A549 (cell line): ENCODE measurements around the gene C11orf58. TPM values are rescaled to one million over a fixed set of nuclear protein-coding genes. Genes with fewer than 3 reads are reported as not detected.

Experiments used
- ATAC-seq, 2 experiments: fragments of 200-7000 bp in 1 of 2; fragments of >200 bp in 1 of 2; cut with Nextera tagmentation in 1 of 2; cut with Tn5 transposase in 1 of 2; 3 replicates each; pipeline versions ENCODE4 v1.8.0 to v1.9.1; 2018 to 2020; ENCODE audit warnings: mild to moderate bottlenecking in 1 of 2, moderate library complexity in 1 of 2
- CTCF ChIA-PET: fragments of 300-600 bp; sonication (Branson Sonifier 250); formaldehyde crosslinking; extraction: SDS; loops from one replicate; lab custom pipeline; 2021; ENCODE audit warnings: antibody characterized with exemption, inconsistent platforms; lab: Yijun Ruan, JAX
- POLR2A ChIA-PET: fragments of 350-600 bp; formaldehyde crosslinking; extraction: SDS; loops from one replicate; lab custom pipeline; 2021; ENCODE audit warnings: antibody characterized with exemption, inconsistent platforms; lab: Yijun Ruan, JAX
- DNase-seq, 2 experiments: peaks; one replicate each; pipeline versions ENCODE4 v3.0.0 to v3.0.0-alpha.2; 2011 to 2016; ENCODE audit warnings: low read depth in 1 of 2, low spot score in 1 of 2
- FAIRE-seq: peaks from 2 replicates; lab custom pipeline; 2011; peaks lifted over from hg19 to GRCh38; lab: Jason Lieb, UNC
- H3K27ac ChIP-seq, 2 experiments: fragments of >200 bp; sonication (Bioruptor Twin); formaldehyde crosslinking; 3 replicates each; pipeline ENCODE4 v1.5.1; 2016 to 2017
- H3K4me1 ChIP-seq: fragments of >200 bp; sonication (Bioruptor Twin); formaldehyde crosslinking; 3 replicates; pipeline ENCODE4 v1.6.1; 2016
- H3K4me2 ChIP-seq: fragments of >200 bp; sonication (Bioruptor Twin); formaldehyde crosslinking; 3 replicates; pipeline ENCODE4 v1.6.1; 2016
- H3K4me3 ChIP-seq: fragments of >200 bp; sonication (Bioruptor Twin); formaldehyde crosslinking; 3 replicates; pipeline ENCODE4 v1.5.1; 2016
- H3K9me3 ChIP-seq: fragments of >200 bp; sonication (Bioruptor Twin); formaldehyde crosslinking; 3 replicates; pipeline ENCODE4 v1.6.1; 2016
- CBX2 ChIP-seq: fragments of 200-600 bp; sonication (generic); IDR thresholded peaks from 2 replicates; pipeline ENCODE4 v1.6.1; 2016; ENCODE audit warnings: low read depth, mild to moderate bottlenecking, borderline replicate concordance
- CHD2 ChIP-seq: fragments of 150-350 bp; IDR thresholded peaks from 2 replicates; pipeline ENCODE4 v1.6.1; 2014; ENCODE audit warnings: low read length; ENCODE audit not compliant: partially characterized antibody
- CHD4 ChIP-seq: fragments of 200-600 bp; sonication (generic); IDR thresholded peaks from 2 replicates; pipeline ENCODE4 v1.6.1; 2016; ENCODE audit warnings: antibody characterized with exemption, mild to moderate bottlenecking, borderline replicate concordance
- EP300 ChIP-seq, 2 experiments: fragments of >200 bp; sonication (Bioruptor Twin); formaldehyde crosslinking; IDR thresholded peaks; 2 replicates in 1 of 2; 3 replicates in 1 of 2; pipeline ENCODE4 v1.6.1; 2016 to 2017
- HEYL ChIP-seq: fragments of 250-450 bp; sonication (Bioruptor Pico); IDR thresholded peaks from 2 replicates; pipeline ENCODE4 v1.8.0; 2021; ENCODE audit warnings: mild to moderate bottlenecking, moderate library complexity
- KDM1A ChIP-seq: fragments of 200-600 bp; sonication (generic); IDR thresholded peaks from 2 replicates; pipeline ENCODE4 v1.6.1; 2016; ENCODE audit warnings: low read depth, mild to moderate bottlenecking
- MAZ ChIP-seq: fragments of 150-350 bp; IDR thresholded peaks from 2 replicates; pipeline ENCODE4 v1.6.1; 2014; ENCODE audit warnings: antibody characterized with exemption, low read depth, low read length, borderline replicate concordance
- MYC ChIP-seq: IDR thresholded peaks from 2 replicates; pipeline ENCODE4 v1.6.1; 2012; ENCODE audit warnings: mild to moderate bottlenecking, inconsistent platforms, low read length, improper control_type of control experiment, borderline replicate concordance
- NR3C1 ChIP-seq: fragments of >200 bp; sonication (Bioruptor Twin); formaldehyde crosslinking; IDR thresholded peaks from 3 replicates; pipeline ENCODE4 v1.6.1; 2017
- PHF8 ChIP-seq: fragments of 200-600 bp; sonication (generic); IDR thresholded peaks from 2 replicates; pipeline ENCODE4 v1.6.1; 2016; ENCODE audit warnings: low read depth, mild to moderate bottlenecking, antibody characterized with exemption, moderate library complexity, borderline replicate concordance
- POLR2AphosphoS2 ChIP-seq: conservative IDR thresholded peaks from 2 replicates; pipeline ENCODE4 v1.6.1; 2012; ENCODE audit warnings: low read length, improper control_type of control experiment, inconsistent platforms
- RNF2 ChIP-seq: fragments of 200-600 bp; sonication (generic); IDR thresholded peaks from 2 replicates; pipeline ENCODE4 v1.6.1; 2016; ENCODE audit warnings: low read depth, mild to moderate bottlenecking, antibody characterized with exemption, moderate library complexity, borderline replicate concordance
- SREBF2 ChIP-seq: fragments of 450-650 bp; IDR thresholded peaks from 2 replicates; pipeline ENCODE4 v1.6.1; 2014; ENCODE audit warnings: mild to moderate bottlenecking, moderate library complexity
- TP53 ChIP-seq: fragments of 250-450 bp; sonication (Bioruptor Pico); IDR thresholded peaks from 2 replicates; pipeline ENCODE4 v1.5.0; 2021; ENCODE audit warnings: mild to moderate bottlenecking, moderate library complexity
- WGBS: methylation state at CpG from one replicate; pipeline ENCODE4 v1.1.6; 2017; ENCODE audit errors: missing lambda C conversion rate; 5-methylcytosine and 5-hydroxymethylcytosine counted together
- polyA plus RNA-seq, 4 experiments: library from polyadenylated mRNA; depleted of rRNA in 3 of 4; stranded (reverse); fragments of >200 nt; fragmentation: RNase III in 1 of 4; extraction: RNeasy Plus Mini Kit Qiagen cat#74134 plus additional on column Dnase treatment in 1 of 4; gene quantifications; 2 replicates in 3 of 4; 3 replicates in 1 of 4; pipeline ENCODE4 v1.2.3, GENCODE V29; 2011 to 2017
- TF ChIP-seq, protein P1 (sequence below): fragments of 250-450 bp; sonication (Bioruptor Pico); IDR thresholded peaks from 2 replicates; pipeline ENCODE4 v1.5.0; 2020; ENCODE audit warnings: low read depth, mild to moderate bottlenecking, moderate library complexity
- TF ChIP-seq, protein P2 (sequence below): fragments of 450-650 bp; IDR thresholded peaks from 2 replicates; pipeline ENCODE4 v1.6.1; 2014; ENCODE audit warnings: antibody characterized with exemption
- TF ChIP-seq, protein P3 (sequence below): IDR thresholded peaks from 2 replicates; pipeline ENCODE4 v1.6.1; 2012
- TF ChIP-seq, protein P4 (sequence below): IDR thresholded peaks from 2 replicates; pipeline ENCODE4 v1.6.1; 2012
- TF ChIP-seq, protein P5 (sequence below): fragments of 200-600 bp; sonication (generic); IDR thresholded peaks from 2 replicates; pipeline ENCODE4 v1.6.1; 2016; ENCODE audit warnings: antibody characterized with exemption, mild to moderate bottlenecking, moderate library complexity

The C11orf58 gene
- polyA plus RNA-seq, 2 of the 4 experiments (the other 2 are of a cell fraction) = 342 to 467 TPM

DNA sequence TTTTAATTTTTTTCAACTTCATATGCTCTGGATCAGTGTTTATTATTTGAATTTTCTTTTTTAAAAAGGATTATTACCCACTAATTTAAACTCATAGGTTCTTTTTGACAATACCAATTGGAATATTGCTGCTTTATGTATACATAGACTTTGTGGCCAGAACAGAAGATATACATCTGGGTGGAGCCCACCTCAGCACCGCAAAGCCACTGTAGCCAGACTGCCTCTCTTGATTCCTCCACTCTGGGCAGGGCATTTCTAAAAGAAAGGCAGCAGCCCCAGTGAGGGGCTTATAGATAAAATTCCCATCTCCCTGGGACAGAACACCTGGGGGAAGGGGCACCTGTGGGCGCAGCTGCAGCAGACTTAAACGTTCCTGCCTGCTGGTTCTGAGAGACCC is 10.6 kb upstream of the C11orf58 start:
- FAIRE-seq = no peak
- POLR2A ChIA-PET = no interaction called here
- TF ChIP-seq SREBF2 (no peak), CHD4 (no peak)
- TF ChIP-seq, protein P1, sequence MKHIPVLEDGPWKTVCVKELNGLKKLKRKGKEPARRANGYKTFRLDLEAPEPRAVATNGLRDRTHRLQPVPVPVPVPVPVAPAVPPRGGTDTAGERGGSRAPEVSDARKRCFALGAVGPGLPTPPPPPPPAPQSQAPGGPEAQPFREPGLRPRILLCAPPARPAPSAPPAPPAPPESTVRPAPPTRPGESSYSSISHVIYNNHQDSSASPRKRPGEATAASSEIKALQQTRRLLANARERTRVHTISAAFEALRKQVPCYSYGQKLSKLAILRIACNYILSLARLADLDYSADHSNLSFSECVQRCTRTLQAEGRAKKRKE (CRISPR knock-in tag) = no peak
- TF ChIP-seq, all 56 proteins: peak for 0
- no peak overlapping the region for H3K4me2 ChIP-seq
- CTCF ChIA-PET = interaction anchor here (0.6 kb wide), 1 partner anchor 12 kb away, joined by 3 read pairs; no protein-coding TSS in a partner anchor
- ATAC-seq (no peak), DNase-seq (no peak)
- H3K4me3 ChIP-seq = no peak overlapping the region
- WGBS = 61% methylated on average over 2 of the region's 3 CpGs
- no peaks in the 10 kb centered on the region for H3K9me3 ChIP-seq
- H3K4me1 ChIP-seq = no peaks in the 10 kb centered on the region
- no peak overlapping the region for H3K27ac ChIP-seq

DNA sequence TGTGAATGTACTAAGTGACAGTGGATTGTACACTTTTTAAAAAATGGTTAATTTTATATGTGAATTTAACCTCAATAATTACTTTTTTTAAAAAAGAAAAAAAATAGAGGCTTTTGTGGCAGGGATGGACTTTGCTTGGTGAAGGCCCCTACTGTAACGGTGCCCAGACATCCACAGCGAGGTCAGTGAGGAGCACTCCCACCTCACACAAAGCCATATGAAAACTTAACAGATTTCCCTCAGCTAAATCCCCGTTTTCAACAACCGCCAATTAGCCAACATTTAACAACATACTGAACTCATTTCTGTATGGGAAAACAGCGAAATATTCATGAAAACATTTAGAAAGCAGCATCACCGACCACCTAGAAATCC is 642 bp upstream of the C11orf58 start:
- TF ChIP-seq, protein P2, sequence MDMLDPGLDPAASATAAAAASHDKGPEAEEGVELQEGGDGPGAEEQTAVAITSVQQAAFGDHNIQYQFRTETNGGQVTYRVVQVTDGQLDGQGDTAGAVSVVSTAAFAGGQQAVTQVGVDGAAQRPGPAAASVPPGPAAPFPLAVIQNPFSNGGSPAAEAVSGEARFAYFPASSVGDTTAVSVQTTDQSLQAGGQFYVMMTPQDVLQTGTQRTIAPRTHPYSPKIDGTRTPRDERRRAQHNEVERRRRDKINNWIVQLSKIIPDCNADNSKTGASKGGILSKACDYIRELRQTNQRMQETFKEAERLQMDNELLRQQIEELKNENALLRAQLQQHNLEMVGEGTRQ = no peak
- TF ChIP-seq NR3C1 = no peak
- 2% methylated on average over 6 of the region's 6 CpGs for WGBS
- H3K9me3 ChIP-seq = no peaks in the 10 kb centered on the region
- ATAC-seq = peak; percentile 59 to 60; a peak in 5 of 6 replicates
- DNase-seq = peak in 1 of 2 experiments; percentile 15
- peaks cover 14% of the 10 kb centered on the region; the same call in 2 of the 3 replicates for H3K4me1 ChIP-seq
- FAIRE-seq = no peak
- H3K4me3 ChIP-seq = peak overlapping the region; percentile 88
- peak overlapping the region; percentile 72 for H3K4me2 ChIP-seq
- peak overlapping the region; percentile 92 to 97 for H3K27ac ChIP-seq
- ChIA-PET POLR2A (interaction anchor here (0.5 to 1.3 kb wide), 4 partner anchors 23 to 506 kb away, joined by 3 read pairs; no protein-coding TSS in a partner anchor), CTCF (interaction anchor here (0.6 to 1.0 kb wide), 3 partner anchors 532 to 1139 kb away, joined by 3 to 4 read pairs (median 3); no protein-coding TSS in a partner anchor)

DNA sequence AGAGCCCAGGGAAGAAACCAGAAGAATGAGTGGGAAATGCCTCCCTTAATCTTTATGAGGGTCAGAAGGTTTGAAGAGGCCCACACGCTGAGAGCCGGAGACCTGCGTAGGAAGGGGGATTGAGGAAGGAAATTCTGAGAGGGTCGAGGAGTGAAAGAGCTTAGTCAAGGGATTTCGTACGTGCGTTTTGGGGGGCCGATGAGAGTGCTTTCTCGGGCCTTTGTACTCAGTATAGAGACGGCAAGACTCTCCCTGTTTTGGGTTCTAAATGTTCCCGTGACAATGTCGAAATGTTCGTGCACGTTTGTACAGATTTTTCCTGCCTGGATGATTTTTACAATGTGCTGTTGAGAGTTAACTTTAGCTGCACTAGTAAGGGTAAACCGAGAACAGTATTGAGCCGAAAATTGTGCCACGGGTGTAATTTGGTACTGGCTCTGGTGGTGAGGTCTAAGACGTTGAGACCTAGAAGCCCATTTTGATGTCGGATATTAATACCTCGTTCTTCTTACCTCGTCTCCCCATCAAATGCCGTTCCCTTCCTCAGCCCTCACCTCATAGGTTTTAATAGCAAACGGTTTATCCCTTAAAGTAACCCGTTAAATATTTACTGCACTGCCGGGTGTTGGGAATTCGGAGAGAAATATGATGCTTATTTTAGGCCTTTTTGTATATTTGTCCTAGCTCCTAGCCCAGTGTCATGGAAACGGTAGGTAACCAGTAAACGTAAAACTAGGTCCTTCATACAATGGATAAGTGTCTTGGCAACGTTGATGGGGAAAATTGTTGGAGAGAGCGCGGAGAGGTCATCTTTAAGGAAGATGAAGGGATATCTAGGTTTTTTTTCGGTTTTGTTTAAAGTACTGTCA is 734 bp downstream of the C11orf58 start:
- Histone ChIP-seq H3K9me3 (no peaks in the 10 kb centered on the region), H3K27ac (peak overlapping the region; percentile 92 to 97), H3K4me1 (peaks cover 18% of the 10 kb centered on the region; the same call in 2 of the 3 replicates), H3K4me3 (peak overlapping the region; percentile 88), H3K4me2 (peak overlapping the region; percentile 86)
- FAIRE-seq (no peak), ATAC-seq (peak in 1 of 2 experiments; percentile 7; a peak in 2 of 6 replicates), DNase-seq (peak; percentile 15 to 25)
- 7% methylated on average over 32 of the region's 32 CpGs for WGBS
- TF ChIP-seq, protein P3, sequence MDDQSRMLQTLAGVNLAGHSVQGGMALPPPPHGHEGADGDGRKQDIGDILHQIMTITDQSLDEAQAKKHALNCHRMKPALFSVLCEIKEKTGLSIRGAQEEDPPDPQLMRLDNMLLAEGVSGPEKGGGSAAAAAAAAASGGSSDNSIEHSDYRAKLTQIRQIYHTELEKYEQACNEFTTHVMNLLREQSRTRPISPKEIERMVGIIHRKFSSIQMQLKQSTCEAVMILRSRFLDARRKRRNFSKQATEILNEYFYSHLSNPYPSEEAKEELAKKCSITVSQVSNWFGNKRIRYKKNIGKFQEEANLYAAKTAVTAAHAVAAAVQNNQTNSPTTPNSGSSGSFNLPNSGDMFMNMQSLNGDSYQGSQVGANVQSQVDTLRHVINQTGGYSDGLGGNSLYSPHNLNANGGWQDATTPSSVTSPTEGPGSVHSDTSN = no peak
- 0 out of 2 replicates have a peak, but pooled peaks have one; percentile 30 for TF ChIP-seq TP53 (CRISPR knock-in tag)
- TF ChIP-seq, protein P4, sequence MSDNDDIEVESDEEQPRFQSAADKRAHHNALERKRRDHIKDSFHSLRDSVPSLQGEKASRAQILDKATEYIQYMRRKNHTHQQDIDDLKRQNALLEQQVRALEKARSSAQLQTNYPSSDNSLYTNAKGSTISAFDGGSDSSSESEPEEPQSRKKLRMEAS = no peak
- TF ChIP-seq, protein P5, sequence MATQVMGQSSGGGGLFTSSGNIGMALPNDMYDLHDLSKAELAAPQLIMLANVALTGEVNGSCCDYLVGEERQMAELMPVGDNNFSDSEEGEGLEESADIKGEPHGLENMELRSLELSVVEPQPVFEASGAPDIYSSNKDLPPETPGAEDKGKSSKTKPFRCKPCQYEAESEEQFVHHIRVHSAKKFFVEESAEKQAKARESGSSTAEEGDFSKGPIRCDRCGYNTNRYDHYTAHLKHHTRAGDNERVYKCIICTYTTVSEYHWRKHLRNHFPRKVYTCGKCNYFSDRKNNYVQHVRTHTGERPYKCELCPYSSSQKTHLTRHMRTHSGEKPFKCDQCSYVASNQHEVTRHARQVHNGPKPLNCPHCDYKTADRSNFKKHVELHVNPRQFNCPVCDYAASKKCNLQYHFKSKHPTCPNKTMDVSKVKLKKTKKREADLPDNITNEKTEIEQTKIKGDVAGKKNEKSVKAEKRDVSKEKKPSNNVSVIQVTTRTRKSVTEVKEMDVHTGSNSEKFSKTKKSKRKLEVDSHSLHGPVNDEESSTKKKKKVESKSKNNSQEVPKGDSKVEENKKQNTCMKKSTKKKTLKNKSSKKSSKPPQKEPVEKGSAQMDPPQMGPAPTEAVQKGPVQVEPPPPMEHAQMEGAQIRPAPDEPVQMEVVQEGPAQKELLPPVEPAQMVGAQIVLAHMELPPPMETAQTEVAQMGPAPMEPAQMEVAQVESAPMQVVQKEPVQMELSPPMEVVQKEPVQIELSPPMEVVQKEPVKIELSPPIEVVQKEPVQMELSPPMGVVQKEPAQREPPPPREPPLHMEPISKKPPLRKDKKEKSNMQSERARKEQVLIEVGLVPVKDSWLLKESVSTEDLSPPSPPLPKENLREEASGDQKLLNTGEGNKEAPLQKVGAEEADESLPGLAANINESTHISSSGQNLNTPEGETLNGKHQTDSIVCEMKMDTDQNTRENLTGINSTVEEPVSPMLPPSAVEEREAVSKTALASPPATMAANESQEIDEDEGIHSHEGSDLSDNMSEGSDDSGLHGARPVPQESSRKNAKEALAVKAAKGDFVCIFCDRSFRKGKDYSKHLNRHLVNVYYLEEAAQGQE = no peak
- no peak for TF ChIP-seq RNF2
- no peak for TF ChIP-seq EP300 (IDR thresholded peaks at IDR 0.05)
- TF ChIP-seq CBX2 = no peak
- TF ChIP-seq CHD2 = no peak
- TF ChIP-seq PHF8 = peak; percentile 97
- TF ChIP-seq POLR2AphosphoS2 = no peak
- no peak for TF ChIP-seq MAZ
- no peak for TF ChIP-seq HEYL (CRISPR knock-in tag)
- TF ChIP-seq MYC = no peak
- no peak for TF ChIP-seq KDM1A
- CTCF ChIA-PET = interaction anchor here (0.6 to 1.1 kb wide), 2 partner anchors 12 to 49 kb away, joined by 3 read pairs; no protein-coding TSS in a partner anchor
- POLR2A ChIA-PET = interaction anchor here (1.0 kb wide), 1 partner anchor 11 kb away, joined by 3 read pairs; no protein-coding TSS in a partner anchor
